A673 (cell line): ENCODE measurements around the gene PILRA. TPM values are rescaled to one million over a fixed set of nuclear protein-coding genes. Genes with fewer than 3 reads are reported as not detected.

Experiments used
- BruUV-seq: library from RNA; stranded (reverse); fragments of 400-500 nt; replicated peaks from 2 replicates; lab custom pipeline; 2021; lab: Mats Ljungman, UMichigan
- CTCF ChIA-PET: fragments of 300-600 bp; sonication (Branson Sonifier 250); formaldehyde crosslinking; loops from one replicate; lab custom pipeline; 2022; ENCODE audit warnings: antibody characterized with exemption; lab: Charles Lee
- POLR2A ChIA-PET: fragments of 300-600 bp; sonication (Branson Sonifier 250); formaldehyde crosslinking; loops from one replicate; lab custom pipeline; 2022; ENCODE audit warnings: antibody characterized with exemption; ENCODE audit not compliant: low non-redundant PET; lab: Charles Lee
- DNase-seq: peaks from one replicate; pipeline ENCODE4 v3.0.0-alpha.2; 2015; ENCODE audit warnings: low spot score
- H3K27ac ChIP-seq: fragments of 200-600 bp; sonication (generic); 2 replicates; pipeline ENCODE4 v1.5.1; 2016; ENCODE audit warnings: mixed run types, low read depth, mild to moderate bottlenecking, mixed read lengths, antibody characterized with exemption, low read length; ENCODE audit not compliant: poor library complexity, severe bottlenecking
- H3K27me3 ChIP-seq: fragments of 200-600 bp; sonication (generic); replicated peaks from 2 replicates; pipeline ENCODE4 v1.6.1; 2017; ENCODE audit warnings: mixed run types, low read depth, mild to moderate bottlenecking, mixed read lengths, antibody characterized with exemption, low read length; ENCODE audit not compliant: insufficient read depth, poor library complexity
- H3K36me3 ChIP-seq: fragments of 200-600 bp; sonication (generic); 2 replicates; pipeline ENCODE4 v1.6.1; 2016; ENCODE audit warnings: mixed run types, mild to moderate bottlenecking, mixed read lengths, antibody characterized with exemption, low read length; ENCODE audit not compliant: insufficient read depth, poor library complexity, severe bottlenecking
- H3K4me1 ChIP-seq: fragments of 200-600 bp; sonication (generic); 2 replicates; pipeline ENCODE4 v1.6.1; 2017; ENCODE audit warnings: mixed run types, mild to moderate bottlenecking, mixed read lengths, antibody characterized with exemption, low read length; ENCODE audit not compliant: insufficient read depth, poor library complexity, severe bottlenecking
- H3K4me3 ChIP-seq: fragments of 200-600 bp; sonication (generic); 2 replicates; pipeline ENCODE4 v1.5.1; 2016; ENCODE audit warnings: low read depth, mixed run types, mild to moderate bottlenecking, mixed read lengths, low read length; ENCODE audit not compliant: poor library complexity, severe bottlenecking
- H3K9me3 ChIP-seq: fragments of 200-600 bp; sonication (generic); 2 replicates; pipeline ENCODE4 v1.6.1; 2016; ENCODE audit warnings: mixed run types, low read depth, mild to moderate bottlenecking, mixed read lengths, antibody characterized with exemption, low read length; ENCODE audit not compliant: poor library complexity, severe bottlenecking
- EZH2 ChIP-seq: fragments of 200-600 bp; sonication (generic); IDR thresholded peaks from 2 replicates; pipeline ENCODE4 v1.6.1; 2017; ENCODE audit warnings: borderline replicate concordance, low read depth, mild to moderate bottlenecking, mixed read lengths, antibody characterized with exemption, low read length; ENCODE audit not compliant: poor library complexity, severe bottlenecking
- intact Hi-C: fragments of 100-400 bp; cut with micrococcal nuclease; formaldehyde crosslinking; loops from one replicate; pipeline ENCODE4 v1.10.0; 2022; ENCODE audit not compliant: unreplicated experiment
- total RNA-seq: library from RNA; stranded (reverse); gene quantifications from 2 replicates; pipeline ENCODE4 v1.2.3, GENCODE V29; 2021
- TF ChIP-seq, protein P1 (sequence below): fragments of 300-800, 200-600 bp; sonication (generic); conservative IDR thresholded peaks from 2 replicates; pipeline ENCODE4 v1.5.1; 2017; ENCODE audit warnings: low read depth, mild to moderate bottlenecking, antibody characterized with exemption, low read length, moderate library complexity, mixed read lengths

PILRA gene
- total RNA-seq, 1 experiment from 2014 or later: 1.5 TPM

DNA sequence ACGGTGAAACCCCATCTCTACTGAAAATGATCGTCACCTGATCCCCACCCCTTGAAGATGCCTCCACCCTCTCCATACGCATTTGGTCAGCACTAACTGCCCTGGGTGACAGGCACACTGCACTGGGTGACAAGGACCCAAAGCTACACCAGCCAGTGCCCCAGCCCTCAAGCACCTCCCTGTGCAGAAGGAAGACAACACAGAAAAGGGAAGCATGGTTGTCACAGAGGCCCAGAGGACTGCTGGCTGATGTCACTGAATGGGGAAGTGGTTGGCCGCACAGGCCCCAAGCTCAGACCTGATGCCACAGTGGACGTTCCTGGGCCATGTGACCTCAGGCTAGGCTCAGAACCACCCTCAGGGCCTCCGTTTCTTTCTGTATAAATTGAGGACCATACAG lies 4.2 kb upstream of the PILRA start:
- no peak for DNase-seq
- peaks cover 3% of the 10 kb centered on the region for H3K36me3 ChIP-seq
- ChIA-PET POLR2A (no interaction called here), CTCF (no interaction called here)
- no peaks in the 10 kb centered on the region for H3K9me3 ChIP-seq
- TF ChIP-seq, protein P1, sequence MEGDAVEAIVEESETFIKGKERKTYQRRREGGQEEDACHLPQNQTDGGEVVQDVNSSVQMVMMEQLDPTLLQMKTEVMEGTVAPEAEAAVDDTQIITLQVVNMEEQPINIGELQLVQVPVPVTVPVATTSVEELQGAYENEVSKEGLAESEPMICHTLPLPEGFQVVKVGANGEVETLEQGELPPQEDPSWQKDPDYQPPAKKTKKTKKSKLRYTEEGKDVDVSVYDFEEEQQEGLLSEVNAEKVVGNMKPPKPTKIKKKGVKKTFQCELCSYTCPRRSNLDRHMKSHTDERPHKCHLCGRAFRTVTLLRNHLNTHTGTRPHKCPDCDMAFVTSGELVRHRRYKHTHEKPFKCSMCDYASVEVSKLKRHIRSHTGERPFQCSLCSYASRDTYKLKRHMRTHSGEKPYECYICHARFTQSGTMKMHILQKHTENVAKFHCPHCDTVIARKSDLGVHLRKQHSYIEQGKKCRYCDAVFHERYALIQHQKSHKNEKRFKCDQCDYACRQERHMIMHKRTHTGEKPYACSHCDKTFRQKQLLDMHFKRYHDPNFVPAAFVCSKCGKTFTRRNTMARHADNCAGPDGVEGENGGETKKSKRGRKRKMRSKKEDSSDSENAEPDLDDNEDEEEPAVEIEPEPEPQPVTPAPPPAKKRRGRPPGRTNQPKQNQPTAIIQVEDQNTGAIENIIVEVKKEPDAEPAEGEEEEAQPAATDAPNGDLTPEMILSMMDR: no peak
- TF ChIP-seq EZH2: no peak
- intact Hi-C loops: no loop called here
- H3K4me1 ChIP-seq: no peaks in the 10 kb centered on the region
- H3K27ac ChIP-seq: no peak overlapping the region
- H3K27me3 ChIP-seq: no peaks in the 10 kb centered on the region
- H3K4me3 ChIP-seq: no peak overlapping the region
- no TSS peak for BruUV-seq

DNA sequence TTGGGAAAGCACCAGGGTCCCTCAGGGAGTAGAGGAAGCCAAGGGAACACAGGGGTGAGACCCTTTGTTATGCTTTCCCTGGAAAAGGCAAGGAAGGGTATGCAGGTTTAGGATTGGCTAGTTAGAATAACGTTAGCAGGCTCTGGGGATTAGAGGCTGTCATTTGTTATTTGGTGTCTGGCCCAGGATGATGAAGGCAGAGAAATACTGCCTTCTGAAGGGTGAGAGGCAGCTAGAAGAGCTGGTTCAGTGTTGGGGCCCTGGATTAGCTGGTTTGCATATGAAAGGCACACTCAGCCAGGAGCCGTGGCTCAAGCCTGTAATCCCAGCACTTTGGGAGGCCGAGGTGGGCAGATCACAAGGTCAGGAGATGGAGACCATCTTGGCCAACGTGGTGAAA lies 3.0 kb upstream of the PILRA start:
- no TSS peak for BruUV-seq
- no peak for DNase-seq
- Histone ChIP-seq H3K4me3 (no peak overlapping the region), H3K27ac (no peak overlapping the region), H3K27me3 (no peaks in the 10 kb centered on the region), H3K9me3 (no peaks in the 10 kb centered on the region), H3K4me1 (no peaks in the 10 kb centered on the region), H3K36me3 (no peaks in the 10 kb centered on the region)
- TF ChIP-seq, protein P1: no peak
- no peak for TF ChIP-seq EZH2
- POLR2A ChIA-PET: interaction anchor here (0.7 kb wide), 1 partner anchor 309 kb away, joined by 8 read pairs; no protein-coding TSS in a partner anchor
- intact Hi-C loops: no loop called here
- CTCF ChIA-PET: no interaction called here

DNA sequence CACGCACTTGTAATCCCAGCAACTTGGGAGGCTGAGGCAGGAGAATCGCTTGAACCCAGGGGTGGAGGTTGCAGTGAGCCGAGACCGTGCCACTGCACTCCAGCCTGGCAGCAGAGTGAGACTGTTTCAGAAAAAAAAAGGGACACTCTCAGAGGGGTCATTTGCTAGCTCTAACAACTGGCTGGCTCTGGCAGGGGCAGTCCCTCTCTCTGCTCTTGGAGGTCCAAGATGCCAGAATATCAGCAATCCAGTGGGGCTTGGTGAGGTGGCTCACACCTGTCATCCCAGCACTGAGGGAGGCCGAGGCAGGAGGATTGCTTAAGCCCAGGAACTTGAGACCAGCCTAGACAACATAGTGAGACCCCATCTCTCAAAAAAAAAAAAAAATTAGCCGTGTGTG lies 2.5 kb upstream of the PILRA start:
- no peak overlapping the region for H3K4me3 ChIP-seq
- TF ChIP-seq, protein P1: no peak
- no peaks in the 10 kb centered on the region for H3K4me1 ChIP-seq
- BruUV-seq: no TSS peak
- H3K9me3 ChIP-seq: no peaks in the 10 kb centered on the region
- intact Hi-C loops: no loop called here
- no peak for DNase-seq
- ChIA-PET CTCF (no interaction called here), POLR2A (interaction anchor here (0.7 kb wide), 1 partner anchor 309 kb away, joined by 8 read pairs; no protein-coding TSS in a partner anchor)
- no peaks in the 10 kb centered on the region for H3K27me3 ChIP-seq
- H3K27ac ChIP-seq: no peak overlapping the region
- H3K36me3 ChIP-seq: no peaks in the 10 kb centered on the region
